ENCODE data around the gene PTPRM.
A peak's percentile ranks its signal among the peaks of the same experiment; 100 is the strongest.

PTPRM gene

GRCh38 chr18:8196238-8196637, 629.1 kb downstream of the PTPRM start:
- no peak for DNase-seq

GRCh38 chr18:8197499-8197898, 630.4 kb downstream of the PTPRM start:
- DNase-seq, result no peak

- no peak for DNase-seq
Observed at GRCh38 chr18:8207996-8208395, 640.9 kb downstream of the PTPRM start.

GRCh38 chr18:8208716-8209115, 641.6 kb downstream of the PTPRM start:
- no peak for DNase-seq

GRCh38 chr18:8212896-8213780, 646.0 kb downstream of the PTPRM start:
- no peak for DNase-seq

- no peak for DNase-seq
Observed at GRCh38 chr18:8215741-8216140, 648.6 kb downstream of the PTPRM start.

- DNase-seq, result no peak
Observed at GRCh38 chr18:8217051-8217564, 650.0 kb downstream of the PTPRM start.

- DNase-seq, result peak; percentile 64
Observed at GRCh38 chr18:8218197-8218596, 651.1 kb downstream of the PTPRM start.

- DNase-seq, result no peak
Observed at GRCh38 chr18:8221452-8221851, 654.3 kb downstream of the PTPRM start.

- DNase-seq, result no peak
Observed at GRCh38 chr18:8224576-8224975, 657.5 kb downstream of the PTPRM start.

- DNase-seq, result no peak
Observed at GRCh38 chr18:8229040-8229439, 661.9 kb downstream of the PTPRM start.

GRCh38 chr18:8229787-8230186, 662.7 kb downstream of the PTPRM start:
- DNase-seq, result no peak

GRCh38 chr18:8231316-8231715, 664.2 kb downstream of the PTPRM start:
- DNase-seq, result no peak

GRCh38 chr18:8232791-8233190, 665.7 kb downstream of the PTPRM start:
- DNase-seq, result no peak

GRCh38 chr18:8235894-8236293, 668.8 kb downstream of the PTPRM start:
- no peak for DNase-seq

- DNase-seq, result no peak
Observed at GRCh38 chr18:8238507-8238906, 671.4 kb downstream of the PTPRM start.

GRCh38 chr18:8241731-8242130, 674.6 kb downstream of the PTPRM start:
- no peak for DNase-seq

- no peak for DNase-seq
Observed at GRCh38 chr18:8242151-8242696, 675.1 kb downstream of the PTPRM start.

GRCh38 chr18:8247700-8248099, 680.6 kb downstream of the PTPRM start:
- DNase-seq, result peak; percentile 41

GRCh38 chr18:8248576-8248975, 681.5 kb downstream of the PTPRM start:
- no peak for DNase-seq

GRCh38 chr18:8249811-8250210, 682.7 kb downstream of the PTPRM start:
- no peak for DNase-seq

- DNase-seq, result no peak
Observed at GRCh38 chr18:8252371-8252770, 685.3 kb downstream of the PTPRM start.

GRCh38 chr18:8253944-8254343, 686.8 kb downstream of the PTPRM start:
- peak; percentile 24 for DNase-seq

GRCh38 chr18:8254654-8255053, 687.5 kb downstream of the PTPRM start:
- no peak for DNase-seq
